Stimulated activated naive CD8-positive, alpha-beta T cell treated with anti-CD3 and anti-CD28 coated beads, Interleukin-15, Interleukin-2, amounts not matched to agents 100 U/mL and 50 U/mL, for 24 hours (primary cell): Measurements from ENCODE around the gene VEGFC.

ENCODE experiments used
- ATAC-seq: fragments of 150-1000 bp; cut with Tn5 transposase; one replicate; pipeline ENCODE4 v1.10.0; 2021
- DNase-seq: peaks from one replicate; pipeline ENCODE4 v3.0.0; 2021

The VEGFC gene

DNA sequence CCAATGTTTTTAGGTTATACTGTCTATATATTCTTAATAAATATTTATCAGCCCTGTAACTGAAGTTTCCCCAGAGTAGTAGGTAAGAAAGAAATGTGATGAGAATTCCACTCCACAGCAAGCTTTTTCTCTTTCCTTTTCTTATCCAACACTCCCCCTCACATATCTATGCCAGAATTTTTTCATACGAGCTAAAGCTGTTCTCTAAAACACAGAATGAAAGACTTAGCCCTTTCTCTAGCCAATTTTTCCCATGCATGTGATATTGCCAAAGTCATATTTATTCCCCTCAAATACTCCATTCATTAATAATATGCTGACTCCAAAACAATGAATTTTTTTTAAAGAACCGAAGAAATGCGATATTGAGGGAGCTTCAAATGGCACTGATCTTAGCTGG lies 32.3 kb downstream of the VEGFC start:
- ATAC-seq (no peak), DNase-seq (no peak)

GRCh38 chr4:176758731-176759130 lies 34.0 kb downstream of the VEGFC start:
- ATAC-seq, result no peak
- no peak for DNase-seq

DNA sequence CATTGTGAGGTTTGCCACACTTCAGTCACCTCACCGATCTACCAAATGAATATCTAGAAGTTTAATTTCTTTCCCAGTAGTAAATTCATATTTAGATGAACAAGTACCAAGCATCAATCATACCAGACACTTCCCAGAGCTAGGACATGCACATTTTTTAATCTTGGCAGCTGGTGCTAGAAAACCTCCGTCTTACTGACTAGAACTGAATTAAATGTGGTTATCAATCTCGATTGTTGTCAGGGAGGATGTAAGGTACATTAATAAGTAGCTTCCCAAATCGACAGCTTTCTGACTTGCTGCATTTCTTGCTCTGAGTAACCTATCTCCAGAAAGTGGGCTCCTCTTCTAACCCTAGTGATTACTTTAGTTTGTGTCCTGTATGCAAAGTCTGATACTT lies 34.4 kb downstream of the VEGFC start:
- DNase-seq, result no peak
- no peak for ATAC-seq

DNA sequence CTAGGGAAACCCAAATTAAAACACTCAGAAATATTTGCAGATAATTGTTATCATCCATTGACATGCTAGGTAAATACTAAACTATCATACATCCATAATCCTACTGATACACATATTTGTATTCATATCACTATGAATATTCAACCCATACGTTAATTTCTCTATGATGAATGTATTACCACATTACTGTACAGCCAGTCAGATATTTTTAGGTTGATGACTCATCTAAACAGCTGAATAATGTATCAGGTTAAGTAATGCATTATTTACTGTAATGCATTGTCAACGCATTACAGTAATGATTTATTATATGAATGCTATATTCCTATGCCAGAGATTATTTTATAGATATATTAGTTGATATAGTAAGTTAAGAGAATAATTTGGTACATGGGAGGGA lies 37.1 kb downstream of the VEGFC start:
- DNase-seq (no peak), ATAC-seq (no peak)

DNA sequence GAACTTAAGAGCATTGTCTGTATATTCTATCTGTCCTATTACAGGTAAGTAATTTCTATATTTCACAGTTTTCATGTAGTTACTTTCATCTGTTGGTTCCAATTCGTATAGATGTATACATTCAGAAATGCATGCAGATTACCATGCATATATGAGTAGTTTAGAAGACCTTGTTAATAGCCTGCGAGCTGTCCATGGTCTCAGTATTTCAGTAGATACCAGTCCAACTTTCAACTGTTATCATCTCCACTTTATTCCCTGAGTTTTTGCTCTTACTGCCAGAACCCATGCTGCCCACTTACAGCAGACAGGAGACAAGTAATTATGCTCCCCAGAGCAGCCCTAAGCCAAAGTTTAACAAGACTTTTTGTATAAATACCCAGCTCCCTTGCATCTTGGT lies 37.7 kb downstream of the VEGFC start:
- no peak for DNase-seq
- no peak for ATAC-seq

GRCh38 chr4:176753049-176753448 lies 39.7 kb downstream of the VEGFC start:
- ATAC-seq (no peak), DNase-seq (no peak)

GRCh38 chr4:176752191-176752749 lies 40.5 kb downstream of the VEGFC start:
- DNase-seq (no peak), ATAC-seq (no peak)

- ATAC-seq (no peak), DNase-seq (no peak)
Observed at GRCh38 chr4:176751061-176751460, 41.7 kb downstream of the VEGFC start.

DNA sequence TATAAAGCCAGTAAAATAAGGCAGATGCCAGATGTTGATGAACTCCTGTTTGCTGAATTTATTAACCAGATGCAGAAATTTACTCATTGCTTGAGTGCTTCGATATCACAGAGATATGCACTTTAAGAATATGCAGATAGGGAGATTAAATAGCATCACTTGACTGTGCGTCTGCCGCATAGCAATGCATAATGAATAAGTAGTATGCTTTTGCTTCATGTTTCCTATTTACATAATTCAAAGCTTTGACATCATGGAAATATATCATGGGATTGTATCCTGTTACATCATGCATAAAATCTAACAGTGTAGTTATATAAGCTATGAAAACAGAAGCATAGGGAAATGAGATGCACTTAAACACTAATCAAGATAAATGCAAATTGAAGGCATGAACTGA lies 45.9 kb downstream of the VEGFC start:
- DNase-seq, result no peak
- no peak for ATAC-seq

DNA sequence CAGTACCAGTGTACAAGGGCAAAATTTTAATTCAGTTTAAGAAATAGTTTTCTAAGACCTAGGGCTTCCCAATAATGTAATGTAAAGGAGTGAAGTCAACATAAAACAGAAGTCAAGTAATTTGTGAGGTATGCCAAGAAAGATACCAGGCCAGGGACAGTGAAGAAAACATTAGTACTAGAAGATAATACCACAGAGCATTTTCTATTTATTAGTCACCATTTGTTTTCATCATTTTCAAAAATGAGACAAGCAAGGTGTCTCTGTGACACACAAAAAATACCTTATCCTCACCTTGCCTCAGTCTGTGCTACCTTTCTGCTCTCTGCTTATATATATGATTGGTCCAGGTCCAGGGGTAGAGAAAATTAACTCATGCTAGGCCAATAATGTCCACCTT lies 46.8 kb downstream of the VEGFC start:
- no peak for DNase-seq
- ATAC-seq, result no peak

DNA sequence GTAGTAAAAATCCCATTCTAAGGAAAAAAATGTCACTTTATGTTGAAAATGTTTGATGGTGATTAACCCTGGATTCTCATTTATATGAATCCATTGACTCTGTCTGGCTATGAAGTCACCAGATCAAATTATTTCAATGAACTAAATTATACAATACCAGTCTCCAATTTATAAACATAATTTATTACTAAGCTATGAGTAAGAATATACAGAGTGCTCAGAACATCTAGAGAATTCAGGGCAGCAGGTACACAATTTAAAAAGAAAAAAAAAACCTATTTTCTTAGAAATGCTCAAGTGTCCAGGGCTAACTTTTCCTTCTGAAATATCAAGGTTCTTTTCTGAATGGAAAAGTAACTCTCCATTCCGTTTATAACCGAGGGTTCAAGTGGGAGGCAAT lies 48.6 kb downstream of the VEGFC start:
- DNase-seq (no peak), ATAC-seq (no peak)

- DNase-seq (no peak), ATAC-seq (no peak)
Observed at GRCh38 chr4:176742211-176742610, 50.5 kb downstream of the VEGFC start.

DNA sequence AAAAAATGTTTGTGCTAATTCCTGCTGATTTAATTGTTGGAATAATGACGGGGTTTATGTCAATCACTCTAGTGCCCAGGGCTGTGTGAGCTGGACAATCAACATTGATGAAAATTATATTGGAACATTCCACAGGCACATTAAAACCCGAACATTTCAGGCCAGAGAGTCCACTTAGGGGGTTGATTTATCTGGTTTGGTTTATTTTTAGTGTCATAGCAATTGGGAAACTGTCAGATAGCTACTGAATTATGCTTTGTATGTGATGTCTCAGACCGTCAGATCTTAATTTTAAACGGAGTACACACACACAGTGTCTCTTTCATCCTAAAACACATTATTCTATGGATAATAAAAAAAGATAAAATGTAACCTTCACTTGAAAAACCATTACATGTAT lies 51.5 kb downstream of the VEGFC start:
- ATAC-seq (no peak), DNase-seq (no peak)

DNA sequence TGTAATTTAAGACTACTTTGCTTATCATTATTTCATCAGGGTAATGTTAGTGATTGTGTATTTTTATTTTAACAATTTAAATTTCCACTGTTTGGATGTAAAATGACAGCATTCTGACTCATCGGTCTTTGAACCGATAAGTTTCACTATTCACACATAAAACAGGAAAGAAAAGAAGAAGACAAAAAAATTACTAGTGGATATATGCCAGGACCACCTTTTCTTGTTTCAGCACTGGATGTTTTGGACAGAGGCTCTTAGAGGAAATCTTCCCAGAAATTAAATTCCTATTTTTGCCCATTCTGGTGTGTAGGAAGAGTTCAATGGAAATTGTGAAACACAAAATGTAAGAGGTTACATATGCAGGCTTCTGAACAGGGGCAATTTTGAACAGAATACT lies 57.4 kb downstream of the VEGFC start:
- no peak for ATAC-seq
- no peak for DNase-seq

- no peak for DNase-seq
- ATAC-seq, result no peak
Observed at GRCh38 chr4:176734461-176734860, 58.3 kb downstream of the VEGFC start.

GRCh38 chr4:176729489-176729888 lies 63.2 kb downstream of the VEGFC start:
- DNase-seq (no peak), ATAC-seq (no peak)

- no peak for DNase-seq
- no peak for ATAC-seq
Observed at GRCh38 chr4:176726803-176727202, 65.9 kb downstream of the VEGFC start.

GRCh38 chr4:176721459-176721858 lies 71.3 kb downstream of the VEGFC start:
- ATAC-seq (no peak), DNase-seq (no peak)

DNA sequence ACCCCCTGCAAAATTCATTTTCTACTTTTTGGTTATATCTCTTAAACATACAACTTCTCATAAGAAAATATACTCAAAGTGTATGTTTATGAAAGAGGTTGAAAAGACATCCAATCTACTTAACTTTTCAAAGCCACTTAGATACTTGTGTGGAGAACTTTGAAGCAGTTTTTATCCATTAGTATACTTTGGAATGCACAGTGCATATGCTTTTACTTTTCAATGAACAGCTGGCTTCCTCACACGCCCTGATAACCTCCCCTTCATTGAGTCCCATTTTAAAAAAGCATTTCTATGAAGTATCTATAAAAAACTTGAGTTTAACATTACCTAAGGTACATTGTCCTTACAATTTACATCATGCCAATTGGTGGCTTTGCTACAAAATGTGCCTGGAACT lies 73.8 kb downstream of the VEGFC start:
- ATAC-seq (no peak), DNase-seq (no peak)

- no peak for ATAC-seq
- DNase-seq, result no peak
Observed at GRCh38 chr4:176717237-176717636, 75.5 kb downstream of the VEGFC start.

DNA sequence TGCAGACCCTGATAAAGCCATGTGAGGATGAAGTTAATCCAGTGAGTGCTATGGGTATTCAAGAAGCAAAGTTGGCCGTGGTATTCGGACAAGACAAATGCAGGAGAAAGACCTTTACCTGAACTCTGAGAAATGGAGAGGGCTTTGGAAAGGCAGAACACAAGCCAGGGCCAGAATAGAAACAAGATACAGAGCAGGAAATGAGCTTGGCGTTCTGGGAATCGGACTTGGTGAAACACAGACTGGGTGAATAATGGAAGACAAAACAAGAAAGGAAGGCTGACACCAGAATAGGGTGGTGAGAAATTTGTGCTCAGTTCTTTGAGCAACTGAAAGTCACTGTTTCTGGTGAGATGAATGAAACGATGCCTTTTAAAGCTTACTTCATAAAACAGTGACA lies 83.3 kb downstream of the VEGFC start:
- ATAC-seq, result no peak
- no peak for DNase-seq

DNA sequence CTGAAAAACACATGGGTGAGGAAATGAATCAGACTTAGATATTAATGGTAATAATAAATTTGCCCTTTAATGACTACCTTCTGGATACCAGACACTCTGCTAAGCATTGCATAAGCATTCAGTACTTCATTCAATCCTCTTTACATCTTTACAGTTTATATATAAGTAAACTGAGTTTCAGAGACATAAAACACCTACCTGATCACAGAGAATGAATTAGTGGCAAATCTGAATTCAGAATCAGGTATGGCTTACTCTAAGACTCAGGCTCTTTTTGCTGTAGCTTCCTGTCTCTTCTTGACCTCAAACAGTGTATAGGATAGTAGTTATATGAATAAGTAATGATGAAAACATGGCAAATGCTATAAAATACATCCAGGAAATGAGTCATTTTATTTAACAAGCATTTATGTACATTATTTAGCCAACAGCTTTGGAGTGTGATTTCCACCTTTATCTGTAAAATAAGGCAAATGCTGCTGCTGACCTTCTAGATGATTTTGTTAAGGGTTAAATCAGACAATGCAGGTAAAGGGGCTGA lies 83.9 kb downstream of the VEGFC start:
- ATAC-seq, result no peak
- DNase-seq, result no peak

DNA sequence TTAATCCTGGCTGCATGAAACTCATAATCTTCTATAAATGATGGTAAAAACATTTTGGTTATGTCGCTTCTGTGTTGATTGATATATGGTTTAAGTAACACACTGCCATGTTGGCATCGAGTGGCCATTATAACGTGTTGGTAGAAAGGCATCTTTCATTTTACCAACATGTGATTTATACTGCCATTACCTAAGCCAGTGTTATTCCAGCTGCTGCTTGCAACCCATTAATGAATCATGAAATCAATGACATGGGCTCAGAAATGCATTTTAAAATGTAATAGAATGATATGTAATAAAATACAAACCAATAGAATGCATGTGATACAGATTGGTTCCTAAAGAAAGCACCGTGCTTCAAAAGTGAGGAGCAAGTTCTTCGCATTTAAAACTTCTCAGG lies 102.0 kb downstream of the VEGFC start:
- no peak for ATAC-seq
- DNase-seq, result no peak

- ATAC-seq, result no peak
- DNase-seq, result no peak
Observed at GRCh38 chr4:176680668-176681180, 112.0 kb downstream of the VEGFC start.

- ATAC-seq, result no peak
- no peak for DNase-seq
Observed at GRCh38 chr4:176676901-176677300, 115.8 kb downstream of the VEGFC start.
